DND-41 (cell line): ENCODE results near the gene GOLGA8A.

ENCODE experiments used
- ATAC-seq: fragments of 200-7000 bp; cut with Tn5 transposase; 3 replicates; pipeline ENCODE4 v1.9.1; 2021; ENCODE audit warnings: low read depth; ENCODE audit not compliant: insufficient read depth
- DNase-seq: peaks from one replicate; pipeline ENCODE4 v3.0.0-alpha.2; 2020
- H2AFZ ChIP-seq: 2 replicates; pipeline ENCODE4 v1.6.0; 2012; ENCODE audit warnings: low read depth, low read length
- H3K27ac ChIP-seq: 2 replicates; pipeline ENCODE4 v1.5.1; 2012; ENCODE audit warnings: low read length, inconsistent platforms
- H3K27me3 ChIP-seq: fragments of 200-600 bp; sonication (generic); 2 replicates; pipeline ENCODE4 v1.6.0; 2012; ENCODE audit warnings: low read length, mild to moderate bottlenecking, inconsistent platforms; ENCODE audit not compliant: insufficient read depth, poor library complexity
- H3K36me3 ChIP-seq: 2 replicates; pipeline ENCODE4 v1.5.1; 2012; ENCODE audit warnings: low read length, inconsistent platforms; ENCODE audit not compliant: insufficient read depth
- H3K4me1 ChIP-seq: 2 replicates; pipeline ENCODE4 v1.5.1; 2012; ENCODE audit warnings: mild to moderate bottlenecking, low read length; ENCODE audit not compliant: insufficient read depth
- H3K4me2 ChIP-seq: 2 replicates; pipeline ENCODE4 v1.6.0; 2012; ENCODE audit warnings: mild to moderate bottlenecking, moderate library complexity, low read length, inconsistent platforms; ENCODE audit not compliant: insufficient read depth
- H3K4me3 ChIP-seq, 2 experiments: fragments of 200-600 bp in 1 of 2; shearing (Covaris generic) in 1 of 2; 2 replicates each; pipeline ENCODE4 v1.5.1; 2012 to 2016; ENCODE audit warnings: inconsistent platforms in 2 of 2, low read length in 2 of 2, mild to moderate bottlenecking in 2 of 2, low read depth in 1 of 2, moderate library complexity in 1 of 2
- H3K79me2 ChIP-seq: 2 replicates; pipeline ENCODE4 v1.6.0; 2012; ENCODE audit warnings: low read length, inconsistent platforms; ENCODE audit not compliant: insufficient read depth
- H3K9ac ChIP-seq: 2 replicates; pipeline ENCODE4 v1.6.0; 2012; ENCODE audit warnings: low read depth, mild to moderate bottlenecking, inconsistent platforms, low read length, moderate library complexity
- H3K9me3 ChIP-seq: 2 replicates; pipeline ENCODE4 v1.5.1; 2012; ENCODE audit warnings: low read length, moderate library complexity, mild to moderate bottlenecking, inconsistent platforms; ENCODE audit not compliant: insufficient read depth, severe bottlenecking
- H4K20me1 ChIP-seq: 2 replicates; pipeline ENCODE4 v1.6.0; 2012; ENCODE audit warnings: low read length; ENCODE audit not compliant: insufficient read depth
- CTCF ChIP-seq: IDR thresholded peaks from 2 replicates; pipeline ENCODE4 v1.5.1; 2012; ENCODE audit warnings: borderline replicate concordance, low read length, moderate library complexity, mild to moderate bottlenecking; ENCODE audit not compliant: poor library complexity, severe bottlenecking; ENCODE audit errors: extremely low read depth
- EZH2 ChIP-seq: IDR thresholded peaks from 3 replicates; pipeline ENCODE4 v1.6.1; 2012; ENCODE audit warnings: borderline replicate concordance, low read depth, mild to moderate bottlenecking, moderate library complexity, low read length, inconsistent platforms; ENCODE audit not compliant: severe bottlenecking

GOLGA8A gene

GRCh38 chr15:34460451-34460850, 22.8 kb upstream of the GOLGA8A start:
- H3K4me1 ChIP-seq = no peaks in the 10 kb centered on the region
- H2AFZ ChIP-seq = no peak overlapping the region
- H3K9me3 ChIP-seq = no peaks in the 10 kb centered on the region
- TF ChIP-seq CTCF (no peak), EZH2 (no peak)
- DNase-seq = no peak
- H4K20me1 ChIP-seq = no peaks in the 10 kb centered on the region
- no peak overlapping the region for H3K27ac ChIP-seq
- no peak overlapping the region for H3K4me3 ChIP-seq
- no peak overlapping the region for H3K9ac ChIP-seq
- H3K36me3 ChIP-seq = no peaks in the 10 kb centered on the region
- no peak for ATAC-seq
- no peak overlapping the region for H3K4me2 ChIP-seq
- H3K79me2 ChIP-seq = no peaks in the 10 kb centered on the region
- H3K27me3 ChIP-seq = no peaks in the 10 kb centered on the region

GRCh38 chr15:34456658-34457057, 19.1 kb upstream of the GOLGA8A start:
- Histone ChIP-seq H3K9ac (no peak overlapping the region), H3K36me3 (no peaks in the 10 kb centered on the region), H3K27ac (no peak overlapping the region), H3K4me2 (no peak overlapping the region), H2AFZ (no peak overlapping the region), H3K4me3 (no peak overlapping the region), H4K20me1 (no peaks in the 10 kb centered on the region), H3K79me2 (no peaks in the 10 kb centered on the region), H3K9me3 (no peaks in the 10 kb centered on the region), H3K27me3 (no peaks in the 10 kb centered on the region), H3K4me1 (no peaks in the 10 kb centered on the region)
- DNase-seq (no peak), ATAC-seq (no peak)
- TF ChIP-seq EZH2 (no peak), CTCF (no peak)

GRCh38 chr15:34442891-34443290, 5.3 kb upstream of the GOLGA8A start:
- H4K20me1 ChIP-seq = no peaks in the 10 kb centered on the region
- H3K4me2 ChIP-seq = no peak overlapping the region
- H2AFZ ChIP-seq = no peak overlapping the region
- H3K9me3 ChIP-seq = no peaks in the 10 kb centered on the region
- H3K4me1 ChIP-seq = no peaks in the 10 kb centered on the region
- no peaks in the 10 kb centered on the region for H3K36me3 ChIP-seq
- TF ChIP-seq EZH2 (no peak), CTCF (no peak)
- H3K4me3 ChIP-seq = no peak overlapping the region
- no peak for ATAC-seq
- H3K9ac ChIP-seq = no peak overlapping the region
- no peak for DNase-seq
- no peak overlapping the region for H3K27ac ChIP-seq
- no peaks in the 10 kb centered on the region for H3K79me2 ChIP-seq
- H3K27me3 ChIP-seq = no peaks in the 10 kb centered on the region

GRCh38 chr15:34439878-34440277, 2.3 kb upstream of the GOLGA8A start:
- no peaks in the 10 kb centered on the region for H3K79me2 ChIP-seq
- H3K9me3 ChIP-seq = no peaks in the 10 kb centered on the region
- no peak overlapping the region for H3K9ac ChIP-seq
- no peak overlapping the region for H3K4me2 ChIP-seq
- no peak overlapping the region for H2AFZ ChIP-seq
- ATAC-seq (no peak), DNase-seq (no peak)
- H3K4me3 ChIP-seq = no peak overlapping the region
- H3K27ac ChIP-seq = no peak overlapping the region
- H4K20me1 ChIP-seq = no peaks in the 10 kb centered on the region
- no peaks in the 10 kb centered on the region for H3K27me3 ChIP-seq
- TF ChIP-seq EZH2 = no peak
- no peak for TF ChIP-seq CTCF
- H3K4me1 ChIP-seq = no peaks in the 10 kb centered on the region
- no peaks in the 10 kb centered on the region for H3K36me3 ChIP-seq
